Neural progenitor cell (in vitro differentiated cells): Measurements from ENCODE around the gene IPO4. TPM values are rescaled to one million over a fixed set of nuclear protein-coding genes. Genes with fewer than 3 reads are reported as not detected.

Source experiments
- DNase-seq: peaks from one replicate; pipeline ENCODE4 v3.0.0-alpha.2; 2016; ENCODE audit warnings: low spot score
- H2AFZ ChIP-seq: fragments of 200-600 bp; sonication (generic); replicated peaks from 2 replicates; pipeline ENCODE4 v1.6.1; 2016; ENCODE audit warnings: antibody characterized with exemption
- H3F3A ChIP-seq: fragments of 200-600 bp; sonication (generic); 2 replicates; pipeline ENCODE4 v1.6.1; 2016; ENCODE audit warnings: antibody characterized with exemption, low read depth
- H3K27ac ChIP-seq: fragments of 200-600 bp; sonication (generic); 2 replicates; pipeline ENCODE4 v1.5.1; 2016; ENCODE audit warnings: mild to moderate bottlenecking
- H3K27me3 ChIP-seq: fragments of 200-600 bp; sonication (generic); 2 replicates; pipeline ENCODE4 v1.6.1; 2016; ENCODE audit warnings: mild to moderate bottlenecking, moderate library complexity
- H3K36me3 ChIP-seq: fragments of 200-600 bp; sonication (generic); 2 replicates; pipeline ENCODE4 v1.5.1; 2016
- H3K4me1 ChIP-seq: fragments of 200-600 bp; sonication (generic); 2 replicates; pipeline ENCODE4 v1.6.1; 2016; ENCODE audit warnings: mixed run types
- H3K4me2 ChIP-seq: fragments of 200-600 bp; sonication (generic); 2 replicates; pipeline ENCODE4 v1.6.1; 2016
- H3K4me3 ChIP-seq: fragments of 200-600 bp; sonication (generic); 2 replicates; pipeline ENCODE4 v1.5.1; 2016
- H3K79me2 ChIP-seq: fragments of 200-600 bp; sonication (generic); 2 replicates; pipeline ENCODE4 v1.6.1; 2016; ENCODE audit warnings: low read depth
- H3K9ac ChIP-seq: fragments of 200-600 bp; sonication (generic); 2 replicates; pipeline ENCODE4 v1.6.1; 2016
- H3K9me3 ChIP-seq: fragments of 200-600 bp; sonication (generic); 2 replicates; pipeline ENCODE4 v1.5.1; 2016; ENCODE audit warnings: low read depth
- H4K20me1 ChIP-seq: fragments of 200-600 bp; sonication (generic); 2 replicates; pipeline ENCODE4 v1.6.1; 2016; ENCODE audit warnings: low read depth
- H3K27ac Mint-ChIP-seq: 3 replicates; pipeline ENCODE4 v1.8.0; 2021; ENCODE audit warnings: mixed read lengths
- H3K27me3 Mint-ChIP-seq: 2 replicates; pipeline ENCODE4 v1.8.0; 2022; ENCODE audit warnings: low read depth, mild to moderate bottlenecking, inconsistent platforms, moderate library complexity, mixed read lengths; ENCODE audit not compliant: insufficient read depth
- H3K36me3 Mint-ChIP-seq: 3 replicates; pipeline ENCODE4 v1.8.0; 2021; ENCODE audit warnings: mixed read lengths
- H3K4me1 Mint-ChIP-seq: 3 replicates; pipeline ENCODE4 v1.8.0; 2021; ENCODE audit warnings: mixed read lengths
- H3K4me3 Mint-ChIP-seq: 3 replicates; pipeline ENCODE4 v1.8.0; 2021; ENCODE audit warnings: mild to moderate bottlenecking, moderate library complexity, mixed read lengths
- H3K9me3 Mint-ChIP-seq: 3 replicates; pipeline ENCODE4 v1.8.0; 2020; ENCODE audit warnings: mixed read lengths
- EZH2 ChIP-seq: fragments of 200-600 bp; sonication (generic); IDR thresholded peaks from 2 replicates; pipeline ENCODE4 v1.6.1; 2017; ENCODE audit warnings: antibody characterized with exemption, mild to moderate bottlenecking, moderate library complexity
- EZH2phosphoT487 ChIP-seq: fragments of 200-600 bp; sonication (generic); IDR thresholded peaks from 2 replicates; pipeline ENCODE4 v1.6.1; 2017; ENCODE audit warnings: antibody characterized with exemption
- total RNA-seq: library from RNA; depleted of rRNA; stranded (reverse); fragments of >200 nt; gene quantifications from 2 replicates; pipeline ENCODE4 v1.2.3, GENCODE V29; 2015; ENCODE audit warnings: low replicate concordance
- TF ChIP-seq, protein P1 (sequence below): fragments of 200-600 bp; sonication (generic); IDR thresholded peaks from 2 replicates; pipeline ENCODE4 v1.5.1; 2017; ENCODE audit warnings: antibody characterized with exemption, mild to moderate bottlenecking

IPO4 gene
- total RNA-seq, 1 donor from 2014 or later: 15.9 TPM

DNA sequence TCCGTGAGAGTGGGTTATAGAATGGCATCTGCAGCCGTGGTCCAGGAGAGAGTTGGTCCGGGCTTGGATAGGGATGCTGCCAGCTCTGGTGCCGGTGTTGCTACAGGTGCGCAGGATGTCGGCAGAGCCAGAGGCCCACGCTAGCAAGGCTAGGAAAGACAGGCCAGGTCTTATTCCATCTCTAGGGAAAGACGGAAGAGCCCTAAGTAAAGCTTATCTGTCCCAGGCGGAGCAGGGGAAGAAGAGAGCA, 53.1 kb downstream of the IPO4 start:
- Mint-ChIP-seq H3K36me3 (peaks cover 27% of the 10 kb centered on the region), H3K4me3 (peak overlapping the region; percentile 87)
- no peak overlapping the region for H3K9ac ChIP-seq

DNA sequence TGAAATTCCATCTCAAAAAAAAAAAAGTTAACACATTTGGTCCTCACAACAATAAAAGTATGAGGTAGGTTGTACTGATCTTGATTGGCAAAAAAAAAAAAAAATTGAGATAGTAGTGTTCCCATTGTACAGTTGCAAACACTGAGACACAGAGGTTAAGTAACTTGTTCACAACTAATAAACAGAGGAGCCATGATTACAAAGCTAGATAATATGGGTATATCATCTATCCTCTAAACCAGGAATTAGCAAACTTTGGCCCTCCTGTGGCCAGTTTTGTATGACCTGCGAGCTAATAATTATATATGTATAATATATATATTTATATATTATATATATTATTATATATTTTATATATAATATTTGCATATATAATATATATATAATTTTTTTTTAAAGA, 54.9 kb downstream of the IPO4 start:
- Histone ChIP-seq H3K27ac (no peak overlapping the region), H3K4me3 (no peak overlapping the region), H3K4me1 (peaks cover 6% of the 10 kb centered on the region), H4K20me1 (peaks cover 4% of the 10 kb centered on the region), H3K79me2 (no peaks in the 10 kb centered on the region), H3K9me3 (no peaks in the 10 kb centered on the region), H3F3A (peaks cover 35% of the 10 kb centered on the region), H2AFZ (no peak overlapping the region), H3K27me3 (peaks cover 9% of the 10 kb centered on the region), H3K9ac (no peak overlapping the region), H3K4me2 (no peak overlapping the region), H3K36me3 (no peaks in the 10 kb centered on the region)
- H3K27me3 Mint-ChIP-seq: peaks cover 7% of the 10 kb centered on the region
- H3K27ac Mint-ChIP-seq: no peak overlapping the region
- peaks cover 14% of the 10 kb centered on the region for H3K4me1 Mint-ChIP-seq
- H3K4me3 Mint-ChIP-seq: no peak overlapping the region
- no peaks in the 10 kb centered on the region for H3K9me3 Mint-ChIP-seq
- no peak for DNase-seq
- H3K36me3 Mint-ChIP-seq: peaks cover 14% of the 10 kb centered on the region
- TF ChIP-seq, protein P1, sequence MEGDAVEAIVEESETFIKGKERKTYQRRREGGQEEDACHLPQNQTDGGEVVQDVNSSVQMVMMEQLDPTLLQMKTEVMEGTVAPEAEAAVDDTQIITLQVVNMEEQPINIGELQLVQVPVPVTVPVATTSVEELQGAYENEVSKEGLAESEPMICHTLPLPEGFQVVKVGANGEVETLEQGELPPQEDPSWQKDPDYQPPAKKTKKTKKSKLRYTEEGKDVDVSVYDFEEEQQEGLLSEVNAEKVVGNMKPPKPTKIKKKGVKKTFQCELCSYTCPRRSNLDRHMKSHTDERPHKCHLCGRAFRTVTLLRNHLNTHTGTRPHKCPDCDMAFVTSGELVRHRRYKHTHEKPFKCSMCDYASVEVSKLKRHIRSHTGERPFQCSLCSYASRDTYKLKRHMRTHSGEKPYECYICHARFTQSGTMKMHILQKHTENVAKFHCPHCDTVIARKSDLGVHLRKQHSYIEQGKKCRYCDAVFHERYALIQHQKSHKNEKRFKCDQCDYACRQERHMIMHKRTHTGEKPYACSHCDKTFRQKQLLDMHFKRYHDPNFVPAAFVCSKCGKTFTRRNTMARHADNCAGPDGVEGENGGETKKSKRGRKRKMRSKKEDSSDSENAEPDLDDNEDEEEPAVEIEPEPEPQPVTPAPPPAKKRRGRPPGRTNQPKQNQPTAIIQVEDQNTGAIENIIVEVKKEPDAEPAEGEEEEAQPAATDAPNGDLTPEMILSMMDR: no peak
- TF ChIP-seq EZH2 (no peak), EZH2phosphoT487 (no peak)

More for the DNA sequence above, 53.1 kb downstream of the IPO4 start:
- Histone ChIP-seq H3K36me3 (no peaks in the 10 kb centered on the region), H3K27ac (no peak overlapping the region), H3K9me3 (no peaks in the 10 kb centered on the region), H4K20me1 (peaks cover 22% of the 10 kb centered on the region), H3K4me3 (peak overlapping the region; percentile 89), H3K4me1 (peaks cover 13% of the 10 kb centered on the region), H2AFZ (peak overlapping the region; percentile 71), H3K4me2 (peak overlapping the region; percentile 91), H3F3A (peaks cover 50% of the 10 kb centered on the region), H3K79me2 (peaks cover 15% of the 10 kb centered on the region), H3K27me3 (peaks cover 9% of the 10 kb centered on the region)
- Mint-ChIP-seq H3K9me3 (no peaks in the 10 kb centered on the region), H3K27me3 (peaks cover 7% of the 10 kb centered on the region), H3K27ac (no peak overlapping the region), H3K4me1 (peaks cover 27% of the 10 kb centered on the region)
- DNase-seq: no peak
- TF ChIP-seq, protein P1: no peak
- TF ChIP-seq EZH2 (no peak), EZH2phosphoT487 (no peak)

DNA sequence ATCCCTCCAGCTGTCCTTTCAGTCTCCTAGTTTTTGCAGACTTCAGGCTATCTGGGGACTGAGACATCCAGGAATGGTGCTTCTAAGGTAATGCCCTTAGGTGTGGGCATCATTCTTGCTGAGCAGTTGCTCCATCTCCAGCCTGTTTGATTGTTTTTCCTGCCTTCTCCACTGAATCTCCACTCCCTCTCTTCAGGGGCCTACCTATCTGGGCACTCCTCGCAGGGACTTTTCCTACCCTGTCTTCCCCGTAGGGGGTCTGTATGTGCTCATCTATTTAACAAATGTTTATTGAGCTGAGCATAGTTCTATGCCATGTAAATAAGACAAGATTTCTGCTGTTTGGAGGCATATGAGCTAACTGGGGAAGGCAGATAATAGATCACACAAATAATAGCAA, 55.6 kb downstream of the IPO4 start:
- no peak overlapping the region for H3K27ac ChIP-seq
- TF ChIP-seq, protein P1: no peak
- TF ChIP-seq EZH2phosphoT487 (no peak), EZH2 (no peak)
- Mint-ChIP-seq H3K4me3 (no peak overlapping the region), H3K4me1 (peaks cover 13% of the 10 kb centered on the region), H3K9me3 (no peaks in the 10 kb centered on the region), H3K27me3 (peaks cover 7% of the 10 kb centered on the region), H3K36me3 (peaks cover 7% of the 10 kb centered on the region), H3K27ac (no peak overlapping the region)
- H3K9ac ChIP-seq: no peak overlapping the region
- H3K4me3 ChIP-seq: no peak overlapping the region
- no peak overlapping the region for H2AFZ ChIP-seq
- H3K9me3 ChIP-seq: no peaks in the 10 kb centered on the region
- H3K27me3 ChIP-seq: peaks cover 9% of the 10 kb centered on the region
- H3K4me2 ChIP-seq: no peak overlapping the region
- H3K36me3 ChIP-seq: no peaks in the 10 kb centered on the region
- H4K20me1 ChIP-seq: no peaks in the 10 kb centered on the region
- no peaks in the 10 kb centered on the region for H3K79me2 ChIP-seq
- DNase-seq: no peak
- H3F3A ChIP-seq: peaks cover 28% of the 10 kb centered on the region
- H3K4me1 ChIP-seq: peaks cover 6% of the 10 kb centered on the region
